EH (cell line): ENCODE data around the gene ZFAND2B.

Experiments
- DNase-seq: peaks from one replicate; pipeline ENCODE4 v3.0.0-alpha.2; 2015; ENCODE audit warnings: low read depth

Gene ZFAND2B

DNA sequence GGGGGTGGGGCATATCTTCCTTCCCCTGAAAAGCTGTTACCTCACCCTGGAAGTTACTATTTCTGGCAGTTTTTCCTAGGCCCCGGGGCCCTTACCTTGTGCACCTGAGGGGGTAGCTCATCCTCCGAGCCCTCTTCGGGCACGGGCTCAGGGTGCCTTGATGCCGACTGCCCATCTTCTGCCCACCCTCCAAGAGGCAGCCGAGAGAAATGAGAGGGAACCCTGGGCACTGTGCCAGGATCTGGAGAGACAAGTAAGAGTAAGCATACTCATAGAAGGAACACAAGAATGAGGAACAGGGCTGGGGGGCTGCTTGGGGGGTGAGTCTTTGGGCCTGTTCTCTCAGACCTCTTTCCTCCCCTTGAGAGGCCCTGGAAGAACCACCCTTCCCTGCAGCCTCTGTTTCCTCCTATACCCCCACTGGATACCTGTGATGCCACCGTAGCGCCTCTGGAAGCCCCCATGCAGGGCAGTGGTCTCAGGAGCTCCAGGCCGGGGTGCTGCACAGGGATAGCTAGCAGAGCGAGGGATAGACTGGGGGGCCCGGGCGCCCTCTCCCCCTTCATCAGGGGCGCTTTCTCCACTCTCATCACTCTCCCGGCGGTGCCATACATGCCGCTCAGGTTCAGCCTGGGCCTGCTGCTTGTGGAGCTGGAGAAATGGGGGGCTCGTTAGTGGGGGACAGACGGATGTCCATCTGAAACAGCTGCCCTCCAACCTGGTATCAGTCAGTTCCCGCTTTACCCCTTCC is 14.2 kb downstream of the ZFAND2B start:
- DNase-seq = no peak

- DNase-seq = no peak
Measured at GRCh38 chr2:219221957-219222518, 15.5 kb downstream of the ZFAND2B start.

DNA sequence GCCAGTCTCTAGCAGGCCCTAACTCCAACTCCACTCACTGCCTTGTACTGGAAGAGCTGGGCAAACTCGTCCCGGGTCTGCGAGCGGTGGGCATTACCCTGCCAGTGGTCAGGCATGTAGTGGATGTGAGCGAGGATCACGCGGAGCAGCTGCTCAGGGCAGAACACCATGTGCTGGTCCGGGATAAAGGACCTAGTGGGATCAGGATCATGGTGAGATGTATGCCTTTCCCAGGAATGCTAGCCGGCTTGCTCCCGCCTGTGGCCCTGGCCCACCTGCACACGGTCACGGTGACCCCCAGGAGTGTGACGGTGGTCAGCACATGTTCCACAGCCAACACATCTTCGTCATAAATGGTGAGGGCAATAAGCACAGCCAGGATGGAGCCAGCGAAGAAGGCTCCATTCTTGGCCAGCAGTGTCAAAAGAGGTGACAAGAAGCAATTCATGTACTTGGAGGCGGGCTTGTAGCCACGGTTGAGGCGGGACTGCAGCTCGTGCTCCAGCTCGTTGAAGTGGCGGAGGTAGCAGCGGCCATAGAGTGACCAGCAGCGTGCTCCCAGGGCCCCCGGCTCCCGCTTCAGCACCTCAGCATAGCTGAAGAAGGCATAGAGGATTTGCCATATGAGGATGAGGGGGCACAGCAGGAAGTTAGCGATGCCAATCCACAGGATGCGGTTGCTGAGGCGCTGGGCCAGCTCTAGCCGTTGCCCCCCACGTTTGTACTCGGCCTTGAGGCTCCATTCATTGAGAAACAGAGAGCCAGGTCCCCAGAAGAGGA is 17.4 kb downstream of the ZFAND2B start:
- DNase-seq = no peak

DNA sequence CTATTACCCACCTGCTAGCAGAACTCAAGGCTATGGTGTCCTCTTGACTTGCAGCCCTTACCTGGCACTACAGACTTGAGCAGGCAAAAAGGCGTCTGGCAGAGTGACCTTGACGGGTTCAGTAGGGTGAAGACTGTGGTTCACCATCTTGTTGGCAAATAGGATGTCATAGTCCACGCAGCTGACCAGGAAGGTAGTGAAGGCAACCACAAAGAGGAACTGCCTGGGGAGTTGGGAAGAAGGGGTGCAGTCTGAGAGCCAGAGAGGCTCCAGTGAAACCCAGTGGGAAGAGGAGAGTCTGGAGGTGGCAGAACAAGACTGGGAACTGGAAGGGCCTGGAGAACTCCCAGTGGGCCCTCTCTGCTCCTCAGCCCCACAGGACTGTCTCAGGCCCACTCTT is 18.8 kb downstream of the ZFAND2B start:
- no peak for DNase-seq

- peak; percentile 22 for DNase-seq
Measured at GRCh38 chr2:219228041-219228910, 21.7 kb downstream of the ZFAND2B start.

- no peak for DNase-seq
Measured at GRCh38 chr2:219228911-219229304, 22.3 kb downstream of the ZFAND2B start.

- DNase-seq = peak; percentile 99
Measured at GRCh38 chr2:219229305-219230058, 22.9 kb downstream of the ZFAND2B start, which contains the start of the genes ANKZF1 and ATG9A. TSS of gene ANKZF1 (plus strand) at chr2:219229806. CDS start at chr2:219230258, 452 bp downstream. TSS of gene ATG9A (minus strand) at chr2:219229636. CDS start at chr2:219228024, 1,612 bp downstream.

DNA sequence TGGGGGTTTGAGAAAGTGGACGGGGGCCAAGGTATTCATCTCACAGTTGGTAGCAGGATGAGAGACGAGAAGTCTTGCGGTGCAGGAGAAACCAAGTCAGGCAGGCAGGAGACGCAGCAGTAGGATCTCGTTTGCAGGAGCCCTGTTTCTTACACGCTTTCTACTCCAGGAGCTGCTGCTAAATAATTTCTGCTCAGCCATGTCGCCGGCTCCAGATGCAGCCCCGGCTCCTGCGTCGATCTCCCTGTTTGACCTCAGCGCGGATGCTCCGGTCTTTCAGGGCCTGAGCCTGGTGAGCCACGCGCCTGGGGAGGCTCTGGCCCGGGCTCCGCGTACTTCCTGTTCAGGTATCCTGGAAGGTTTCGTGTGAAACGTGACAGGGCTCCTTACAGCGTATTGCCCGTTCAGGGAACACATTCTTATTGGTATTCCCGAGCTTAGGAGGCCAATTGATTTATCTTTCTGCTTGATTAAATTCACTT is 23.5 kb downstream of the ZFAND2B start:
- peak; percentile 65 for DNase-seq

- DNase-seq = no peak
Measured at GRCh38 chr2:219234331-219234730, 27.7 kb downstream of the ZFAND2B start.

DNA sequence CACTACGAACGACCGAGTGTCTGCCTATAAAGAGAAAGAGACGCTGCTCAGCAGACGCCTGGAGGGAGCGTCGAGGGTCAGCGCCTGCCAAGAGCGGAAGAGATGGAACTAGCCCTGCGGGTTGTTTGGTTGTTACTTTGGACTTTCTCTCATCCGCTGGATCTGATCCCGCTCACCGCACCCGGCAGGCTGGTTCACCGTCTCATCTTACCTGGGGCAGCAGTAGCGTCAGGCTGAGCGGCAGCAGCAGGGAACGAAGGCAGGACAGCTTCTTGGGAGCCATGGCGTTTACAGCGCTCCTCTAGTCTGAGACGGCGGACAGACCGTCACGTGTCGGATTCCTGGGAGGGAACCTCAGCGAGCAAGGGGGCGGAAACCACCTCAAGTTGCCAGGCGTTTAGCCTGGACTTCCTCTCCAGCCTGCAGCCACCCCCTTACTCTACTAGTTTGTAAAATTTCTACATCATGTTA is 36.7 kb downstream of the ZFAND2B start:
- no peak for DNase-seq

- no peak for DNase-seq
Measured at GRCh38 chr2:219244789-219245147, 38.2 kb downstream of the ZFAND2B start.

- DNase-seq = peak; percentile 92
Measured at GRCh38 chr2:219245148-219245898, 38.7 kb downstream of the ZFAND2B start, which contains the start of the genes GLB1L and STK16. TSS of gene GLB1L (minus strand) at chr2:219245444. CDS start at chr2:219243573, 1,871 bp downstream. TSS of gene STK16 (plus strand) at chr2:219245479. CDS start at chr2:219246000, 521 bp downstream.

DNA sequence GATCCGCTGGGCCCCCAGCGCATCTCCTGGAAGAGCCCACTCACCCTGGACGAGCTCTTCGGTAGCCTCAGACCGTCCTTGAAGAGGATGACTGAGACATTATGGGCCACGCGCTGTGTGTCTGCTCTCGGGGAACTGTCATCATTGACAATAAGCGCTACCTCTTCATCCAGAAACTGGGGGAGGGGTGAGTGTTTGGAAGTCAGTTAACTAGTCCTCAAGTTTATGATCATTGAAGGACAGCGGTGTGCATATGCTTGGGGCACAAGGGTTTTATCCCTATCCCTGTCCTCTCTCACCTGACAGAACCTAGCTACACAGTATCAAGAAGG is 39.3 kb downstream of the ZFAND2B start:
- no peak for DNase-seq

- DNase-seq = no peak
Measured at GRCh38 chr2:219246559-219246958, 40.0 kb downstream of the ZFAND2B start.

GRCh38 chr2:219247678-219248642 is 41.4 kb downstream of the ZFAND2B start:
- no peak for DNase-seq

GRCh38 chr2:219248845-219249202 is 42.2 kb downstream of the ZFAND2B start:
- no peak for DNase-seq

DNA sequence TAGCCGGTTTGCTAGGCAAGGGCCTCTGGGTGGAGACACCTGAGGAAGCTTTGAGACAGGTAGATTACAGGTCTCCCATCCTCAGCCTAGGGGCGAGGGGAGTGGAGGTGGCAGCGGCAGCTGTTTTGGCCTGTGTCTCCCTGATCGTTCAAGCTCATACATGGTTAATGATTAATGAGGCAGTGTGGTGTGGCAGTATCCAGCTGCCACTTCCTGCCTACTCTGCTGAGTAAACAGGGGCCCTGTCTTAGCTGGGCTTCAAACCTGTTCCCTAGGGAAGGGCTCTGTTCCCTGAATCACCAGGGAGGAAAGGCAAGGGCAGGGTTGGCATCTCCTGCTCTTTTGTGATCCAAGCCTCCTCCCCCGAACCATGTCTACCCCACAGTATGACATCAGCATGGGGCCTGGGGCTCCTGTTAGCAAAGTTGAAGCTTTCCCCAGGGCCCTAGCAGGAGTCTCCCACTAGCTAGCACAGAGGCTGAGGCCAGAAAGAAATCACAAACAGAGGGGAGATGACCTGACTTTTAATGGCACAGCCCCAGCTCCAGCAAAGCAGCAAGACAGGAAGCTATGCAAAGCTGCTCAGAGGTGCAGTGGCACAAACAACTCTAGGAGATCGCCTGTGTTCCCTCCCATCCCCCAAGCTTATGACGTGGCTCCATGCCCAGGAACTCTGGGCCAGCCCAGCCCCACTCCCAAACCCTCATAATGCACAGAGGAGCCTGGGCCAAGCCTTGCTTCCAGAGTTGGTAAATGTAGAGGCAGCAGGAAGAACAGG is 42.8 kb downstream of the ZFAND2B start:
- DNase-seq = peak; percentile 86
